ENCODE data around the gene LEFTY1. TPM values are rescaled to one million over a fixed set of nuclear protein-coding genes. Genes with fewer than 3 reads are reported as not detected.

The LEFTY1 gene, protein sequence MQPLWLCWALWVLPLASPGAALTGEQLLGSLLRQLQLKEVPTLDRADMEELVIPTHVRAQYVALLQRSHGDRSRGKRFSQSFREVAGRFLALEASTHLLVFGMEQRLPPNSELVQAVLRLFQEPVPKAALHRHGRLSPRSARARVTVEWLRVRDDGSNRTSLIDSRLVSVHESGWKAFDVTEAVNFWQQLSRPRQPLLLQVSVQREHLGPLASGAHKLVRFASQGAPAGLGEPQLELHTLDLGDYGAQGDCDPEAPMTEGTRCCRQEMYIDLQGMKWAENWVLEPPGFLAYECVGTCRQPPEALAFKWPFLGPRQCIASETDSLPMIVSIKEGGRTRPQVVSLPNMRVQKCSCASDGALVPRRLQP
- total RNA-seq (not detected in 2 replicates), polyA plus RNA-seq (not detected in 2 replicates), polyA minus RNA-seq (not detected in 2 replicates), Bru-seq, nascent RNA (not detected), BruChase-seq, experiment 1, labeled RNA remaining after a 6-hour chase (not detected), BruChase-seq, experiment 2, labeled RNA remaining after a 2-hour chase (not detected)
- polyA plus RNA-seq (2011; cell fraction: cytosol; rRNA removed) = 0.06 TPM in 1 of 2 replicates, not detected in the other
- polyA plus RNA-seq (2011; cell fraction: nucleus; rRNA removed) = 0.15 TPM in 1 of 2 replicates, not detected in the other
- polyA plus RNA-seq (2012) = not detected in 2 replicates
- not detected for polyA minus RNA-seq (2011; cell fraction: cytosol; rRNA and poly(A)+ RNA removed)
- not detected in 2 replicates for polyA minus RNA-seq (2011; cell fraction: nucleus; rRNA and poly(A)+ RNA removed)
- long read RNA-seq = 0 reads

DNA sequence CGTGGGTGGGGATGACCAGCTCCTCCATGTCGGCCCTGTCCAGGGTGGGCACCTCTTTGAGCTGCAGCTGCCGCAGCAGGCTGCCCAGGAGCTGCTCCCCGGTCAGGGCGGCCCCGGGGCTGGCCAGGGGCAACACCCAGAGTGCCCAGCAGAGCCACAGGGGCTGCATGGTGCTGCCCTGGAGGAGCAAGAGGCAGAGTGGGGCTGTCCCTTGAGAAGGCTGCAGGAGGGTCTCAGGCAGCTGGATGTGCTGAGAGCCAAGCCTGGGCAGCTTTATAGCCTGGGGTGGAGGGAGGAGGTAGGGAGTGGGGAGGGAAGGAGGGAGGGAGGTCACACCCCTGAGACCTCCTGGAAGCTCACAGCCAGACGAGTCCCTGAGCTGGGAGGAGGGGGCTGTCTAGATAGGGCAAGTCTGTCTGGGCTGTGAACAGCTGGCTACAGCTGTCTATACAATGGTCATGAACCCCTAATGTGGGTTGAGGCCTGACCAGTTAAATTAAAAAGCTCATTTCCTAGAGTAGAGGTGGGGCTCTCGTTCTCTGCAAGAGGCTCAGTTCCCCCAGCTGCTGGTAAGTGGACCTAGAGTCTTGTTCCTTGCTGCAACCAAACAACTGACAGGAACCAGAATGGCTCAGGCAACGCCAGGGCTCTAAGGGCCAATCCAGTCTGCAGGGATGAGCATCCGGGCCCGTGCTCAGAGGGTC, at the start of gene LEFTY1:
Gene LEFTY1, minus strand, starts transcription at position 249 of the 704 bp plus-strand sequence. Its CDS starts 80 bp downstream, at position 169.
- H2AFZ ChIP-seq (ENCODE audit: low read depth, low read length) = no peak within 1 kb of the TSS
- no peaks in the 10 kb centered on the region for H3K27me3 ChIP-seq (ENCODE audit: control insufficient read depth in 2 of 2, insufficient read depth in 2 of 2, low read length in 2 of 2)
- FAIRE-seq (no peak), DNase-seq (ENCODE audit: low read depth, low spot score) (no peak)
- dilution Hi-C loops (cut with MboI; ENCODE audit: extremely low pct_ligation_motif_present, low sequenced_read_pairs) = no loop called here
- no peaks in the 10 kb centered on the region for H3K4me1 ChIP-seq (ENCODE audit: control insufficient read depth, extremely low read depth, insufficient read depth, low read length)
- no peaks in the 10 kb centered on the region for H3K9me1 ChIP-seq (replicated peaks; ENCODE audit: control insufficient read depth, extremely low read depth, insufficient read depth, low read length)
- ChIA-PET POLR2A (no interaction called here), CTCF (interaction anchor here (0.8 to 2.2 kb wide), 5 partner anchors 8 to 23 kb away, joined by 3 to 7 read pairs (median 4); no protein-coding TSS in a partner anchor)
- no peaks in the 10 kb centered on the region for H3K36me3 ChIP-seq (ENCODE audit: control insufficient read depth in 2 of 2, extremely low read depth in 1 of 2, insufficient read depth in 2 of 2, low read length in 2 of 2)
- no TSS peak for BruUV-seq (replicated peaks)
- TF ChIP-seq EZH2 (IDR thresholded peaks at IDR 0.05; ENCODE audit: borderline replicate concordance, low read depth, low read length, severe bottlenecking) (no peak), JUN (IDR thresholded peaks at IDR 0.05; ENCODE audit: borderline replicate concordance, insufficient read depth, insufficient read length, low read depth) (no peak), MYC (IDR thresholded peaks at IDR 0.05; ENCODE audit: low read depth, low read length) (no peak), GATA2 (IDR thresholded peaks at IDR 0.05; ENCODE audit: insufficient read depth, insufficient read length, low read depth, low read length) (no peak), POLR2AphosphoS5 (IDR thresholded peaks at IDR 0.05; ENCODE audit: insufficient read depth, low read depth, low read length) (no peak), POLR2A (IDR thresholded peaks at IDR 0.05; ENCODE audit: low read depth, low read length) (no peak), FOS (IDR thresholded peaks at IDR 0.05; ENCODE audit: borderline replicate concordance, insufficient read depth, low read length) (no peak)
- TF ChIP-seq, protein P1, sequence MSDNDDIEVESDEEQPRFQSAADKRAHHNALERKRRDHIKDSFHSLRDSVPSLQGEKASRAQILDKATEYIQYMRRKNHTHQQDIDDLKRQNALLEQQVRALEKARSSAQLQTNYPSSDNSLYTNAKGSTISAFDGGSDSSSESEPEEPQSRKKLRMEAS (IDR thresholded peaks at IDR 0.05; ENCODE audit: insufficient read depth, insufficient read length) = no peak
- TF ChIP-seq, protein P2, sequence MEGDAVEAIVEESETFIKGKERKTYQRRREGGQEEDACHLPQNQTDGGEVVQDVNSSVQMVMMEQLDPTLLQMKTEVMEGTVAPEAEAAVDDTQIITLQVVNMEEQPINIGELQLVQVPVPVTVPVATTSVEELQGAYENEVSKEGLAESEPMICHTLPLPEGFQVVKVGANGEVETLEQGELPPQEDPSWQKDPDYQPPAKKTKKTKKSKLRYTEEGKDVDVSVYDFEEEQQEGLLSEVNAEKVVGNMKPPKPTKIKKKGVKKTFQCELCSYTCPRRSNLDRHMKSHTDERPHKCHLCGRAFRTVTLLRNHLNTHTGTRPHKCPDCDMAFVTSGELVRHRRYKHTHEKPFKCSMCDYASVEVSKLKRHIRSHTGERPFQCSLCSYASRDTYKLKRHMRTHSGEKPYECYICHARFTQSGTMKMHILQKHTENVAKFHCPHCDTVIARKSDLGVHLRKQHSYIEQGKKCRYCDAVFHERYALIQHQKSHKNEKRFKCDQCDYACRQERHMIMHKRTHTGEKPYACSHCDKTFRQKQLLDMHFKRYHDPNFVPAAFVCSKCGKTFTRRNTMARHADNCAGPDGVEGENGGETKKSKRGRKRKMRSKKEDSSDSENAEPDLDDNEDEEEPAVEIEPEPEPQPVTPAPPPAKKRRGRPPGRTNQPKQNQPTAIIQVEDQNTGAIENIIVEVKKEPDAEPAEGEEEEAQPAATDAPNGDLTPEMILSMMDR (IDR thresholded peaks at IDR 0.05; ENCODE audit: extremely low read depth in 1 of 2, insufficient read depth in 1 of 2, low read depth in 1 of 2, low read length in 2 of 2) = no peak
- no peaks in the 10 kb centered on the region for H3K9me3 ChIP-seq (replicated peaks; ENCODE audit: control insufficient read depth, insufficient read depth, low read length)
- H4K20me1 ChIP-seq (replicated peaks; ENCODE audit: control insufficient read depth, extremely low read depth, insufficient read depth, low read length) = no peaks in the 10 kb centered on the region
- H3K27ac ChIP-seq (ENCODE audit: insufficient read depth, low read depth, low read length) = no peak within 1 kb of the TSS
- H3K79me2 ChIP-seq (ENCODE audit: control insufficient read depth, insufficient read depth, low read length) = no peaks in the 10 kb centered on the region
- intact Hi-C loops (cut with micrococcal nuclease) = no loop called here
- H3K4me3 ChIP-seq (replicated peaks in 1 of 3; ENCODE audit: insufficient read depth in 1 of 3, low read depth in 1 of 3, low read length in 3 of 3) = no peak within 1 kb of the TSS
- no peak within 1 kb of the TSS for H3K9ac ChIP-seq (replicated peaks; ENCODE audit: extremely low read depth, insufficient read depth, low read length)
- no peak within 1 kb of the TSS for H3K4me2 ChIP-seq (ENCODE audit: insufficient read depth, low read length)
